GM19238 (cell line): ENCODE results near the gene TRPC4AP.

Experiments
- DNase-seq: peaks from one replicate; pipeline ENCODE4 v3.0.0; 2011; ENCODE audit warnings: low spot score; ENCODE audit not compliant: insufficient read length

Gene TRPC4AP

DNA sequence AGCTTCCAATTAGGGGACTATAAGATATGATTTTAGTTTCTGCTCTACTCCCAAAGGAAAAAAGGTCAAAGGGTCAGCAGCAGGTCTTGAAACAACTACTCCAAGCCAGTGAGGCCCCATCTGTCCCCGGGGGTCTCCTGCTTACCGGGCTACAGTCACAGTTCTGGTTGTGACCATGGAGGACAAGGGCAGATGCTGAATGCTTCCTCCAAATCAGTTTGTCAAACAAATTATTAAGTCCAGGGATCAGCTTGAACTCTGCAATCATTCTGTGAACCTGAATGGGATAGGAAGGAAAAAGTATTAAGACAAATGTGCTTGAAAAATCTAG, 76.8 kb downstream of the TRPC4AP start:
- no peak for DNase-seq

DNA sequence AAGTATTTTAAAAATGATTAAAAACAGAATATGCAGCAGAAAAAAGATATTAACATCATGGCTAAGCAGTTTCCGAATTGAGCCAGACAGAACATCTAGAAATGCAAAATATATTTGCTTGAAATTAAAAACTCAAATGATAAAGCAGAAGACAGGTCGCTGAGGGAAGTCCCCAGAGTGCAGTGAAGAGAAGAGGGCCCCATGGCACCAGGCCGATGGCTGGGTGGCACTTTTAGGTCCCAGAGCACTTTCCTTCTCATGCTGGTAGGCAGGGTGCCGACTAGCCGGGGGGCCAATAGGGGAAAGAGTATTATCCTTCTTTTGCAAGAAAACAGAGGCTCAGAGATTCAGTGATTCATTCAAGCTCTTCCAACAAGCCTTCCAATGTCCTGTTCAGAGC, 78.1 kb downstream of the TRPC4AP start:
- DNase-seq: no peak

DNA sequence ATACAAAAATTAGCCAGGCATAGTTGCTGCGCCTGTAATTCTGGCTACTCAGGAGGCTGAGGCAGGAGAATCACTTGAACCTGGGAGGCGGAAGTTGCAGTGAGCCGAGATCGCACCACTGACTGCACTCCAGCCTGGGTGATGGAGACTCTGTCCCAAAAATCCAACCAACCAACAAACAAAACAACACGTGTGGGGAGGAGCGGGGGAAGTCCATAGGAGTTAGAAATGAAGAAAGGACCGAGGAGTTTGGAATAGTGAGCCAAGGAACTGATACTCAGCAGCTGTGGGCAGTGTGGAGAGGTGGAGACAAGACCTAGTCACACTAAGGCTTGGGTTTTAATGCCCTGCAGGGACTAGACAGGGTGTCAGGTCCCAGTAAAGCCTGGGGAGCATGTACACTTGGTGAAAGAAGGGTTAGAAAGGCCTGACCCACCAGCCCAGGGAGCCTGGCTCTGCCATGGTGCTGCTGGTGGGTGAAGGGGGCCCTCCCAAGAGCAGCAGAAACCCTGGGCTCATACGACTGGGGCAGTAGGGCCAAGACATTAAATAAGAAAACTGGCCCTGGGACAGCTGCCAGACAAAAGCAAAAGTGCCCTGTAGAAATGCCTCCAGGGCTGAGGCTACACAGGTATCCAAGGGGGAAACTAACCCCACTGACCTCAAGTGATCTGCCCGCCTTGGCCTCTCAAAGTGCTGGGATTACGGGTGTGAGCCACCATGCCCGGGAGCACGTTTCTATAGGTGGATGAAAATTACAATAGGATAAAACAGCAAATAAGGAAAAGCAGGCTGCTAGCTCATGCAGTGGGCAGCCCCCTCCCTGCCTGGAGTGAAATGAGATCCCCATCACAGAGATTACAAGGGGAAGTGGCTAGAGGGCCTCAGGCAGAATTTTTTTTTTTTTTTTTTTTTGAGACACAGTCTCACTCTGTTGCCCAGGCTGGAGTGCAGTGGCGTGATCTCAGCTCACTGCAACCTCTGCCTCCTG, 78.9 kb downstream of the TRPC4AP start:
- no peak for DNase-seq

DNA sequence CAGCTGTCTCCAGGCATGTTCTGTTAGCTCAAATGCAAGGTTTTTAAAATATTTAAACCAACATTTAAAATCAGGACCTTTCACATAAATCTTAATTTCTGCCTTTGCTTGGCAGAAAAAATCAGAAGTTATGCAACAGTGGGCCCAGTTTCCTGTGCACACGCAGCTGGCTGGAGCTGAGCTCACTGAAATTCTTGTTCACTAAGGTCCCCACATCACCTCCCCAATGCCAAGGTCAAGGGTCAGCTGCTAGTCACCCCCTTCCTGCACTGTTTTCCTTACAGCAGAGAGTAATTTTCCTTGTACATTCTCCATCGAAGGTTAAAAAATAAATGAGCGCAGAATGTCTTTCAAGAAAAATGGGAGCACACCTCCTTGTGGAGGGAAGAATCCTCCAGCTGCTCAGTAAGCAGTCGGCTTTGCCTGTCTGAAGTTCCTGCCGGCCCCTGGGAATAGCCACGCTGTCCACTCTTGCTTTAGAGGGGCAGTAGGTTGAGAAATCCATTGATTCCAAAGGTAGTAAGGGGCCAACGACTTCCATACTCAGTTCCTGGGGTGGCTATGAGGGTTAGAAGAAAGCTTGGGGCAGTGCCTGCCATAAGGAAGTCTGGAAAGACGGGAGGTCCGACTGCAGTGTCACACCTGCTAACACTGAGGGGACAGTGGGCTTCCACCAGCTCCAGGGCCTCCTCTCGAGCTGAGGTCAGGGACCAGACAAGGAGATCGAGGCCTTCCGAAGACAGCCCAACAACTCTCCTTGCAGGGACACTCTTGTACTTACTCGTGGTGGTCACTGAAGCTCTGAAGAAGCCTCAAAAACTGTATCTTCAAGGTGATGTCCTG, 80.2 kb downstream of the TRPC4AP start:
- DNase-seq: no peak

DNA sequence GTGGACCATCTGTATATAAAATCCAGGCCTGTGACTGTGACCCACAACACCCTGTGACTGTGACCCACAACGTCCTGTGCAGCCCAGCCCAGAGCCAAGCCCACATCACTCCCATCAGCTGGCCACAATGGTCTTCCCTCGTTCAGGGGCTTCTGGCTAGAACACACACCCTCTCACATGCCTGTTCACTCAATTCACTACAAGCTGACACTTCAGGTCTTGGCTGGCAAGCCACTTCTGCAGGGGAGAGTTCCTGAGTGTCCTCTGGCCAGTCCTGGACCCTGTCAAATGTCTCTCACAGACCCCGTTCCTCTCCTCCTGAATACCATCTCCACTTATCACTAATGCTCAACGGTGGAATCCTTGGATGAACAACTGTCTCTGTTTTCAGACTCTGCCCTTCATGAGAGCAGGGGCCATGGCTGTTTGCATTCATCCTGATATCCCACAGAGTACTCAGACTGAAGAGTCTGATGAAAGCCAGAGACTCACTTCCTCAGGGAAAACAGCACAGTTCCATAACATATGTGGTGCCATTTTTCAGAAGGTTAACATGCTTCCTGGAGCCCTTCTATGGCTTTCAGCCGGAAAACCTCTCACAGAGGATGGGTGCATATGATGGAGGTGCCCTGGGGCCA, 80.9 kb downstream of the TRPC4AP start:
- DNase-seq: no peak

DNA sequence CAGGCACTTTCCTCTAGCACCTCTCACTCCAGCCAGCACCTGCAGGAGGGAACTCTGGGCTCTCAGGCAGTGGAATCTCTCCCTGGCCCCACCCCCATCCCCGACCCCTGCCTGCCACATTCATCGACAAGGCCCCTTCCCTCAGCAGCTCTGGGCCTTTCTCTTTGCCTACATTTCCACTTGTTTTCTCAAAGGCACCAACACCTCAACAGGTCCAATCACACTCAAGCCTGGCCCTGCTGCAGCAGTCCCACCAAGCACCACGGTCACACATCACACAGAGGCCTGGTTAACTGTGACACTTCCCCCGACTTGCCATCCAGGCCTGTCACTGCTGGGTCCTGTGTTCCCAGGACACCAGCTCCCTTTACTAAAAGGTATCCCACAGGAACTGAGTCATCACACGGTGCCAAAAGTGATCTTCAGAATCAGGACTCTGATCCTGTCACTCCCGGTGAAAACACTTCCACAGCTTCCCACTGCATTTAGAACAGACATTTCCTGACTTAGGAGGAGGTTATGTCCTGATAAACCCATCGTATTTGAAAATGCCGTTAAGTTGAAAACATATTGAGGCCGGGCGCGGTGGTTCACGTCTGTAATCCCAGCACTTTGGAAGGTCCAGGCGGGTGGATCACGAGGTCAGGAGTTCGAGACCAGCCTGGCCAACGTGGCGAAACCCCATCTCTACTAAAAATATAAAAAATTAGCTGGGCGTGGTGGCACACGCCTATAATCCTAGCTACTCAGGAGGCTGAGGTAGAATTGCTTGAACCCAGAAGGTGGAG, 82.0 kb downstream of the TRPC4AP start:
- DNase-seq: no peak

DNA sequence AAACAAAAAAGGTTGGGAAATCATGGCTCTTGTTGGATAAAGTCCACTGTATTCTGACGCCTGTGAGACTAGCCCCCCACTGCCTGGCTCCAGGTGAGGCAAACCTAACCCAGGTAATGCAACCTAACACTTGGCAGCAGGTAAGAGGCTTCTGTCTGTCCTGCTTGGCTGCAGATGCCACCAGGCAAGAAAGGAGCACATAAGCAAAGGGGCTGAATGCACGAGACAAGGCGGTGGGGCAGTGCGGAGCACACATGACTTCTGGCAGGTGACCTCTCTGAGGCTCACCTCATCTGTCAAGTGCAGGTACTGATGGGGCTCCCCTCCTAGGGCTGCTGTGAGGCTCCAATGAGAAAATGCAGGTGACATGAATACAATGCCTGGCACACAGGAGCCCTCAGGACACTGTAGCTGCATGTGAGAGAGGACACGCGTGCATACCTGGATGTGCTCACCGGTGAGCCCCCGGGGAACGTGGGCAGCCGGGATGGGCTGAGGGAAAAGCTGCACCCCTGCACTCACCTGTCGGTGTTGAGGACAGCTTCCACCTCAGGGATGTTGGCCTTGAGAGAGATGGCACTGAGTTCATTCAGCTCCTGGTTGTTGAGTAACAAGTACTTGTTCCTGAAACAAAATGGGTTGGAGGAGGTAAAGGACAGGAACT, 82.8 kb downstream of the TRPC4AP start:
- no peak for DNase-seq

DNA sequence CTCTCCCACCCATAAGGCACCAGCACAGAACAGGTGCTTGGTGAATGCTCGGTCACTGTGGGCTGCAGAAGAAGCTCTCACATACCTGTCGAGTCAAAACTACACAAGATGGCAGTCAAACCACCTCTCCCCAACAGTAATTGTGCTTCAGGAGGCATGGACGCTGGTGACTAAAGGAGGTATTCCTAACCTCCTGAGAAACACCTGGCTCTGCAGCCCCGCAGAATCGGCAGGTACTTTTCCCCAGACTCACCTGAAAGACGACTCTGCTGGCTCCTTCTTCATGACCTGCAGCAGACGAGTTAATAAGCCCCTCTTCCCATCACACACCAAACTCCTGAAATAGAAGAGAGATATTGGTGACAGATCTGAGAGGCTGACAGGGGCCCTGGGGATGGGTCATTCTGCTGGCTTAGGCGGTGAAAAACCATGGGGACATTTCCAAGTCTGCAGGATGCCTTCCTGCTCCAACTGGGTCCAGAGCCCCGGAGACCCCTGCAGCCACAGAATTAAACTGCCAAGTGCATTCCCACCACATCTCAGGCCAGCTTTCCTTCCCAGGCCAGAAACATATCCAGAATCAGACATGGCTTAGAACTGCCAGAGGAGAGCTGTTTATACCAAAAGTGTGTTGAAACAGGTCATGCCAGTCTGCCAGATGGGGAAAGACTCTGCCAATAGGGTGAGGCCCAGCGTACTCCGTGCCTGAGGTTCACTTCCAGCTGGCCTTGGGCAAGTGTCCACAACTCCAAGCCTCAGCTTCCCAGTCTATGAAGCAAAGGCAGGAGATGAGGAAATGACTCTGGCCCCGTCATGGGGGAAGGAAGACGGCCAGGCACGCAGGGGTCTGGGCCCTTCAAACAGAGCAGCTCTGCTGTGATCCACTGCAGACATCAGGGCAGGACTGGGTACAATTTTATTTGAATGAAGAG, 83.9 kb downstream of the TRPC4AP start:
- DNase-seq: no peak

DNA sequence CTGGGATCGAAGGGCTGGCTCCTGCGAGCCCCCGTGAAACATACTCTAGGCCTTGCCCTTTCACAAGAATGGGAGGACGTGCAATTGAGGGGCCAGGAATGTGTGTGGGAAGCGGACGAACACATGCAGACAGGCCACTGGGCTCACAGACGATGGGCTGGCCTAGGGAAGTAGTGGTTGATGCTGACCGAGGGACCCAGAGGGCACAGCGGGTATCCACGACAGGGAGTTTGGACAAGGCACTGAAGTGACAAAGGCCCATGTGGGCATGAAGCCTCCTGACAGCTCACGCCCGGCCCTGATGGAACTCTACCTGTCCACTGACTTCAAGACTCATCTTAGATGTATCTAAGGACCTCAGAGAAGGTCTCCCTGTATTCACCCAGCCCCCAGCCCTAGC, 84.7 kb downstream of the TRPC4AP start:
- DNase-seq: no peak

DNA sequence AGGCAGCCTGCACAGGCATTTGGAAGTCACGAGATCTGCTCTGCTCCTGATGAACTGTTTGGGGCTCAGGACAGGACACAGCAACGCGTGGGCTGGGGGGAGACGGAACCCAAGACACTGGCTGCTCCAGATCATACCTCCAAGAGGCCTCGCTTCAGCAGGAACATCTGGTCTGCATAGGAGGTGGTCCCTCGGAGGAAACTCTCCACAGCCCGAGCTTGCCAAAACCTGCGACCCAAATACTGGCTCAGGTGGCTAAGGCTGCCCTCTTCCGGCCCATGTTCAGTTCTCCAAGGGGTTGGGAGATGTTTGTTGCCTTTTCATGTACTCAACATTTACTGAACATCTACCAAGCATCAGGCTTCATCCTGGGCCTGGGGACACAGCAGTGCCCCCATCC, 85.2 kb downstream of the TRPC4AP start:
- no peak for DNase-seq

DNA sequence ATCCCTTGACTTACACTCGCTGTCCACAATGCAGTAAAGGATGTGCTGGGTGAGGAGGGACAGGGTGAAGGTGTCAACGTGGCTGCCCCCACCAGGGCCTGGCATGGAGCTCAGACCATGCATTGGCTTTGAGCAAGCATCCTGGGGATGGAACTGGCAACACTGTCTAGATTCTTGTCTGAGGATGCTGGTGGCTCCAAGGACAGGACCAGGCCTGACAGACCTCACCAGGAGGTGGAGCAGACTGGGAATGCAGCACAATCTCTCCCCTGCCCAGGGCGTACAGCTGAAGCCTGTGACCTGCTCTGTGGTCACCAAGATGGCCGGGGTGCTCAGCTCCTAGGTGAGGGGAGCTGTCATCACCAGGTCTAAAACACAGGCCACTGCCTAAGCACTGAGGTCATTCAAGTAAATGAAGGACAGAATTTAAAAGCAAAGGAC, 86.1 kb downstream of the TRPC4AP start:
- DNase-seq: no peak

DNA sequence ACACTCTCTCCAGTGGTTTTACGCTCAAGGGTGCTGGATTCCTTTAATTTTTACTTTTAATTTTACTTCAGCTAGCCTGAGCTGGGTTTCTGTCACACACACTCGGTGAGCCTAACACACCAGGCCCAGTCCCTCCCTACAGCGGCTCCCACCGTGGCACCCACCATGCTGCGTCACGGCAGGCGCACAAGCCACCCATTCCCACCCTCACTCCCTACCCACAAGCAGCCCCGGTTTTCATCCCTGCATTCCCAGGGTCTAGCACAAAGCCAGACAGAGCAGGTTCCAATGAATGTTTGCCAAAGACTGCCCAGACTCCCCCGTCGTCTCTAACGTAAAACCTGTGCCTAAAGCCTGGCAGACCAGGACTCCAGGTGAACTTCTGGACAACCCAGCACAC, 86.6 kb downstream of the TRPC4AP start:
- DNase-seq: no peak

DNA sequence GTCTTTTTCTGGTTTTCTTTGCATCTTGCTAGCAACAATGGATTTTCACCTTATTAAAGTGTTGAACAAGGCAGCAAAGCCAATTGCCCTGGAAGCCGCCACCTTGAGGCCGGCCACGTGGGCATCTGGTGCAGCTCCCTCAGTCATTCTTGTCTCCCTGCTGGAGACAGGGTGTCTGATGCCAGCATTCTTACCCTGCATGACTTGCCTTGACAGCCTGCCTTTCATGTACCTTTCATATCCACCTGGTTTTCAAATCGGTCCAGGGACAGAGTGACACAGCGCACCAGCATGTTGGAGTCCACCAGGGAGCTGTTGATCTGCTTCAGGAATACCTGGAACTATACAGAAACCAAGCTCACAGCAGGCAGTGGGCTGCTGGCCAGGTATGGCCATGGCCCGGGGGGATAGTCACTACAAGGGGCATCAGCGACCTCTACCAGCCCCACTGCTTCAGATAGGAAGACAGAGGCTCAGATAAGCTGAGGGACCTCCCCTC, 87.1 kb downstream of the TRPC4AP start:
- DNase-seq: no peak

DNA sequence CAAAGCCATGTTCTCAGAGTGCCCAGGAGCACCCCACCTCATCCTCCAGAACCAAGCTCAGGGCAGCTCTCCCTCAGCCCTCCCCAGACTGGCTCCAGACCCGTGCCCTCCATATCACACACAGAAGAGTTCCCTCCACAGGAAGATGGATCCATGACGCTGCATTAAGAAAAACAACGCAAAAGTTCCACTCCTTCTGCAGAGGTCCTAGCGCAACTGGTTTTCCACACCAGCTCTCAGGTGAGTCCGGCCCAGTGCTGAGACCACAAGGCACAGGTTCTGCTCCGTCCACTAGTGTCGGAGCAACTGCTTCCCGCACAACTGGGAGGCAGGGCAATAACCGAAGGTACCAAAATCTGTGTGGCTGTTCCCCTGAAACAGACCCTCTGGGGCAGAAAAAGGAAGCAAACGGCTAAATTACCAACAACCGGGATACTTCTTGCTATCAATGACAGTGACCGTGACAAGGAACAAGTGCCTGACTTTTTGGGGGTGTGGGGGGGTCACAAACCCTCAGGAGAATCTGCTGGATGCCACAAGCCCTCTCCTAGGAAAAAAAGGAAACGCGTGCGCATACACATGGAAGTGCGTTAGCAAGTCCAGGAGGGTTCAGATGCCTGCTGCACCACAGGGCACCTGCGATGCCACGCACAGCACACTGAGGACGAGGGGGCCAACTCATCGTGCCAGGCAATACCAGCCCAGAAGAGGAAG, 87.7 kb downstream of the TRPC4AP start:
- DNase-seq: no peak

DNA sequence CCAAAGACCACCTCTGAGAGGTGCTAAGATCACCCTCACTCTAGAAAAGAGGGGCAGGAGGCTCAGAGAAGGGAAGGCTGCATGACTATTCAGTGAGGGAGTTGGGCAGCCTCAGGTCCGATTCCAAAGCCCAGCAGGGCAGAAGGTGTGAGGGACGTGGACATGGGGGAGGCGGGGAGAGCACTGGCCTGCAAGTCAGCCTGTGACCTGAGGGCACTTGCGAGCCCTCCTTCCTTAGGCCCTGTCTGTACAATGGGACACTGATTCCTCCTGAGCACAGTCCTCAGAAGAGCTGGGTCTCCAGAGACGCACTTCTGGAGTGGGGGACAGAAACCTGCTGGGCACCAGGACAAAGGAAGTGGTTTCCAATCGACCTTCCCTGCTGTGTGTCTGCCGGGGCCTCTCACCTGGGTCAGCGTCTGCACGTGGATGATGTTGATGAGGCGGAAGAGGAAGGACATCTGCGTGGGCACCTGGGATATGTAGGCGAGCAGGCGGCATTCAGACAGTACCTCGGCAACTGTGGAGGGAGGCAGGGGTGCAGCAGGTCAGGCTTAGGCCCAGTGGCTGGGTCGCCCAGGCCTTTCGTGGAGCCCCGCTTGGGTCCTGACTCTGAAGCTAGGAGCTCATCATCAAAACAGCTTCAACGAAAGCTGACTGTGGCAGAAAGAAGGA, 88.4 kb downstream of the TRPC4AP start:
- DNase-seq: no peak

DNA sequence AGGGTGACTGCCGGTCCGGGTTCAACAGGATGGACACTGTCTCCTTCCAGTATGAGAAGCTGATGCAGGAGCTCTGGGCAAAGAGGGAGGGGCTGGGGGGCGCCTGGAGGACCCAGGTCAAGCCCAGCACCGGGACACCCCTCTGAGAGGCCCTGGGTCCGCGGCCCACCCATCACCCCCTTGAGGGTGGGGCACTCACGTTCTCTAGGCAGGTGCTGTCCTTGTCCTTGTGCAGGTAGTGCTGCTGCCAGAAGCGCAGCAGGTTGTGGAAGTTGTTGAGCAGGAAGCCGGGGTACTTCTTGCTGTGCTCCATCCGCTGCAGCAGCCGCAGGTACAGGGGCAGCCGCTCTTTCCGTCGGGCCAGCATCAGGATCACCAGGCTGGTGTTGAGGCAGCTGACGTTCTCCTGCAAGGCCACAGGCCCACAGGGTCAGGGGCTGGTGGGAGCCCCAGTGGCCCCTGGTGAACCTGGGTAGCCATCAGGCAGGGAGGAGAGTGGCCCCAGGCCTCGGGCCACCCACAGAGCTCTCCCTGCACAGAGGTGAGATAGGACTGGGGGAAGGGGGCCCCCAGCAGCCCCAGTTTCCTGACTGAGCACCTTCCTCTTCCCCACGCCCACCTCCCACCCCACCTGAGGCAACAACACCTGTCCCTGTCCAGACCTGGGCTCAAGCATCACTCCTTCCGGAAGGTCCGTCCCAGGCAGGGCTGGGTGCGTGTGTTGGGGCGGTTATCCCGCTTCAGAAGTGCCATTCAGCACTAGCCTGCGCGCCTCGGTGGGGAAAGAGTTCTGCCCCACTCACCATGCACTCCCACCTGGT, 89.2 kb downstream of the TRPC4AP start:
- DNase-seq: no peak
